Hepatocyte (in vitro differentiated cells): ENCODE results near the gene TIAM1. TPM values are rescaled to one million over a fixed set of nuclear protein-coding genes. Genes with fewer than 3 reads are reported as not detected.

Experiments used
- DNase-seq: peaks from one replicate; pipeline ENCODE4 v3.0.0-alpha.2; 2016; ENCODE audit warnings: low spot score
- H2AFZ ChIP-seq: fragments of 200-600 bp; sonication (generic); 2 replicates; pipeline ENCODE4 v1.6.0; 2016; ENCODE audit warnings: antibody characterized with exemption, mild to moderate bottlenecking
- H3K27ac ChIP-seq: fragments of 200-600 bp; sonication (generic); 2 replicates; pipeline ENCODE4 v1.5.1; 2016; ENCODE audit warnings: mild to moderate bottlenecking
- H3K27me3 ChIP-seq: fragments of 200-600 bp; sonication (generic); 2 replicates; pipeline ENCODE4 v1.6.1; 2016
- H3K36me3 ChIP-seq: fragments of 200-600 bp; sonication (generic); replicated peaks from 2 replicates; pipeline ENCODE4 v1.5.1; 2016; ENCODE audit warnings: low read depth; ENCODE audit not compliant: insufficient read depth
- H3K4me1 ChIP-seq: fragments of 200-600 bp; sonication (generic); 2 replicates; pipeline ENCODE4 v1.5.1; 2016; ENCODE audit warnings: mild to moderate bottlenecking, moderate library complexity; ENCODE audit not compliant: insufficient read depth
- H3K4me2 ChIP-seq: fragments of 200-600 bp; sonication (generic); 2 replicates; pipeline ENCODE4 v1.6.0; 2016
- H3K4me3 ChIP-seq: fragments of 200-600 bp; sonication (generic); 2 replicates; pipeline ENCODE4 v1.5.1; 2016; ENCODE audit warnings: mild to moderate bottlenecking
- H3K79me2 ChIP-seq: fragments of 200-600 bp; sonication (generic); 2 replicates; pipeline ENCODE4 v1.6.0; 2017; ENCODE audit warnings: mild to moderate bottlenecking
- H3K9me2 ChIP-seq: fragments of 200-600 bp; sonication (generic); replicated peaks from 2 replicates; pipeline ENCODE4 v1.6.0; 2017; ENCODE audit warnings: mild to moderate bottlenecking; ENCODE audit not compliant: insufficient read depth
- H3K9me3 ChIP-seq: fragments of 200-600 bp; sonication (generic); 2 replicates; pipeline ENCODE4 v1.5.1; 2016; ENCODE audit warnings: low read depth, mild to moderate bottlenecking
- H4K20me1 ChIP-seq: fragments of 200-600 bp; sonication (generic); 2 replicates; pipeline ENCODE4 v1.6.0; 2016; ENCODE audit warnings: mild to moderate bottlenecking; ENCODE audit not compliant: insufficient read depth, poor library complexity, severe bottlenecking
- EZH2 ChIP-seq: fragments of 200-600 bp; sonication (generic); IDR thresholded peaks from 2 replicates; pipeline ENCODE4 v1.6.1; 2016; ENCODE audit warnings: antibody characterized with exemption, mild to moderate bottlenecking, borderline replicate concordance
- EZH2phosphoT487 ChIP-seq: fragments of 200-600 bp; sonication (generic); IDR thresholded peaks from one replicate; pipeline ENCODE4 v1.6.1; 2018; ENCODE audit warnings: antibody characterized with exemption, mild to moderate bottlenecking, low read depth, moderate library complexity; ENCODE audit not compliant: unreplicated experiment, severe bottlenecking
- WGBS: methylation state at CpG from one replicate; pipeline ENCODE4 v1.1.6; 2016; ENCODE audit warnings: low lambda C conversion rate; ENCODE audit errors: missing lambda C conversion rate; 5-methylcytosine and 5-hydroxymethylcytosine counted together
- polyA plus RNA-seq: library from polyadenylated mRNA; unstranded; fragments of >200 nt; fragmentation: Nextera tagmentation; extraction: Ambion mirVana; gene quantifications from 2 replicates; pipeline ENCODE4 v1.2.1, GENCODE V29; 2016
- total RNA-seq: library from RNA; depleted of rRNA; stranded (reverse); fragments of >200 nt; gene quantifications from 2 replicates; pipeline ENCODE4 v1.2.3, GENCODE V29; 2014
- TF ChIP-seq, protein P1 (sequence below): fragments of 200-600 bp; sonication (generic); IDR thresholded peaks from 2 replicates; pipeline ENCODE4 v1.5.1; 2016; ENCODE audit warnings: antibody characterized with exemption, mild to moderate bottlenecking; ENCODE audit not compliant: poor library complexity

The TIAM1 gene, protein sequence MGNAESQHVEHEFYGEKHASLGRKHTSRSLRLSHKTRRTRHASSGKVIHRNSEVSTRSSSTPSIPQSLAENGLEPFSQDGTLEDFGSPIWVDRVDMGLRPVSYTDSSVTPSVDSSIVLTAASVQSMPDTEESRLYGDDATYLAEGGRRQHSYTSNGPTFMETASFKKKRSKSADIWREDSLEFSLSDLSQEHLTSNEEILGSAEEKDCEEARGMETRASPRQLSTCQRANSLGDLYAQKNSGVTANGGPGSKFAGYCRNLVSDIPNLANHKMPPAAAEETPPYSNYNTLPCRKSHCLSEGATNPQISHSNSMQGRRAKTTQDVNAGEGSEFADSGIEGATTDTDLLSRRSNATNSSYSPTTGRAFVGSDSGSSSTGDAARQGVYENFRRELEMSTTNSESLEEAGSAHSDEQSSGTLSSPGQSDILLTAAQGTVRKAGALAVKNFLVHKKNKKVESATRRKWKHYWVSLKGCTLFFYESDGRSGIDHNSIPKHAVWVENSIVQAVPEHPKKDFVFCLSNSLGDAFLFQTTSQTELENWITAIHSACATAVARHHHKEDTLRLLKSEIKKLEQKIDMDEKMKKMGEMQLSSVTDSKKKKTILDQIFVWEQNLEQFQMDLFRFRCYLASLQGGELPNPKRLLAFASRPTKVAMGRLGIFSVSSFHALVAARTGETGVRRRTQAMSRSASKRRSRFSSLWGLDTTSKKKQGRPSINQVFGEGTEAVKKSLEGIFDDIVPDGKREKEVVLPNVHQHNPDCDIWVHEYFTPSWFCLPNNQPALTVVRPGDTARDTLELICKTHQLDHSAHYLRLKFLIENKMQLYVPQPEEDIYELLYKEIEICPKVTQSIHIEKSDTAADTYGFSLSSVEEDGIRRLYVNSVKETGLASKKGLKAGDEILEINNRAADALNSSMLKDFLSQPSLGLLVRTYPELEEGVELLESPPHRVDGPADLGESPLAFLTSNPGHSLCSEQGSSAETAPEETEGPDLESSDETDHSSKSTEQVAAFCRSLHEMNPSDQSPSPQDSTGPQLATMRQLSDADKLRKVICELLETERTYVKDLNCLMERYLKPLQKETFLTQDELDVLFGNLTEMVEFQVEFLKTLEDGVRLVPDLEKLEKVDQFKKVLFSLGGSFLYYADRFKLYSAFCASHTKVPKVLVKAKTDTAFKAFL (N-terminal part only)
- 8.8 and 10.4 TPM in 2 replicates for total RNA-seq
- polyA plus RNA-seq = 8.8 and 11.3 TPM in 2 replicates

GRCh38 chr21:31343680-31344480 lies at the start of gene TIAM1:
TSS of gene TIAM1 (minus strand) at chr21:31344261. CDS start at chr21:31266972, 77,289 bp downstream.
- H4K20me1 ChIP-seq = no peaks in the 10 kb centered on the region
- H3K79me2 ChIP-seq = peaks cover 8% of the 10 kb centered on the region
- H3K4me1 ChIP-seq = no peaks in the 10 kb centered on the region
- H3K27me3 ChIP-seq = peaks cover 38% of the 10 kb centered on the region
- WGBS = 2% methylated on average over 48 of the region's 49 CpGs
- peak within 1 kb of the TSS; percentile 78 for H3K4me3 ChIP-seq
- no peaks in the 10 kb centered on the region for H3K9me3 ChIP-seq
- peak within 1 kb of the TSS; percentile 94 for H3K4me2 ChIP-seq
- TF ChIP-seq, protein P1, sequence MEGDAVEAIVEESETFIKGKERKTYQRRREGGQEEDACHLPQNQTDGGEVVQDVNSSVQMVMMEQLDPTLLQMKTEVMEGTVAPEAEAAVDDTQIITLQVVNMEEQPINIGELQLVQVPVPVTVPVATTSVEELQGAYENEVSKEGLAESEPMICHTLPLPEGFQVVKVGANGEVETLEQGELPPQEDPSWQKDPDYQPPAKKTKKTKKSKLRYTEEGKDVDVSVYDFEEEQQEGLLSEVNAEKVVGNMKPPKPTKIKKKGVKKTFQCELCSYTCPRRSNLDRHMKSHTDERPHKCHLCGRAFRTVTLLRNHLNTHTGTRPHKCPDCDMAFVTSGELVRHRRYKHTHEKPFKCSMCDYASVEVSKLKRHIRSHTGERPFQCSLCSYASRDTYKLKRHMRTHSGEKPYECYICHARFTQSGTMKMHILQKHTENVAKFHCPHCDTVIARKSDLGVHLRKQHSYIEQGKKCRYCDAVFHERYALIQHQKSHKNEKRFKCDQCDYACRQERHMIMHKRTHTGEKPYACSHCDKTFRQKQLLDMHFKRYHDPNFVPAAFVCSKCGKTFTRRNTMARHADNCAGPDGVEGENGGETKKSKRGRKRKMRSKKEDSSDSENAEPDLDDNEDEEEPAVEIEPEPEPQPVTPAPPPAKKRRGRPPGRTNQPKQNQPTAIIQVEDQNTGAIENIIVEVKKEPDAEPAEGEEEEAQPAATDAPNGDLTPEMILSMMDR = no peak
- TF ChIP-seq EZH2phosphoT487 (no peak), EZH2 (no peak)
- no peaks in the 10 kb centered on the region for H3K9me2 ChIP-seq
- H3K36me3 ChIP-seq = no peaks in the 10 kb centered on the region
- DNase-seq = peak; percentile 67
- peak within 1 kb of the TSS; percentile 51 for H3K27ac ChIP-seq
- peak within 1 kb of the TSS; percentile 61 for H2AFZ ChIP-seq

GRCh38 chr21:31387560-31388186 lies 43.6 kb upstream of the TIAM1 start:
- H2AFZ ChIP-seq = no peak overlapping the region
- DNase-seq = no peak
- H3K27me3 ChIP-seq = no peaks in the 10 kb centered on the region
- H4K20me1 ChIP-seq = no peaks in the 10 kb centered on the region
- H3K9me2 ChIP-seq = no peaks in the 10 kb centered on the region
- no peaks in the 10 kb centered on the region for H3K4me1 ChIP-seq
- no peak overlapping the region for H3K27ac ChIP-seq
- no peak overlapping the region for H3K4me3 ChIP-seq
- 91% methylated on average over 20 of the region's 20 CpGs for WGBS
- no peaks in the 10 kb centered on the region for H3K9me3 ChIP-seq
- H3K79me2 ChIP-seq = no peaks in the 10 kb centered on the region
- TF ChIP-seq EZH2 = no peak
- TF ChIP-seq, protein P1 = no peak
- no peak for TF ChIP-seq EZH2phosphoT487
- no peak overlapping the region for H3K4me2 ChIP-seq
- no peaks in the 10 kb centered on the region for H3K36me3 ChIP-seq

GRCh38 chr21:31386006-31386405 lies 41.9 kb upstream of the TIAM1 start:
- H3K27me3 ChIP-seq = no peaks in the 10 kb centered on the region
- H3K4me2 ChIP-seq = no peak overlapping the region
- DNase-seq = no peak
- no peak overlapping the region for H3K27ac ChIP-seq
- H3K79me2 ChIP-seq = no peaks in the 10 kb centered on the region
- WGBS = 98% methylated on average over 5 of the region's 5 CpGs
- no peak overlapping the region for H2AFZ ChIP-seq
- H3K4me1 ChIP-seq = no peaks in the 10 kb centered on the region
- TF ChIP-seq EZH2 (no peak), EZH2phosphoT487 (no peak)
- no peak overlapping the region for H3K4me3 ChIP-seq
- H4K20me1 ChIP-seq = no peaks in the 10 kb centered on the region
- no peaks in the 10 kb centered on the region for H3K9me3 ChIP-seq
- H3K36me3 ChIP-seq = no peaks in the 10 kb centered on the region
- no peaks in the 10 kb centered on the region for H3K9me2 ChIP-seq
